ENCODE measurements around the gene MUCL3.
"Not testable (repeated sequence)": the region's sequence is repeated elsewhere in the genome, so short reads cannot be mapped to it uniquely, and the experiment has no call there.

MUCL3 gene

GRCh38 chr6:30988209-30988825 is 47.5 kb downstream of the MUCL3 start:
- no peak for DNase-seq

GRCh38 chr6:30990422-30991086 is 49.8 kb downstream of the MUCL3 start:
- no peak for DNase-seq

- DNase-seq, result no peak
Measured at GRCh38 chr6:30991891-30992290, 51.1 kb downstream of the MUCL3 start.

- no peak for DNase-seq
Measured at GRCh38 chr6:30997301-30997700, 56.5 kb downstream of the MUCL3 start.

GRCh38 chr6:30998785-30999184 is 58.0 kb downstream of the MUCL3 start:
- no peak for DNase-seq

- not testable (repeated sequence) for DNase-seq
Measured at GRCh38 chr6:31000067-31000860, 59.5 kb downstream of the MUCL3 start.

GRCh38 chr6:31001281-31001888 is 60.6 kb downstream of the MUCL3 start:
- DNase-seq, result no peak

- no peak for DNase-seq
Measured at GRCh38 chr6:31002471-31002870, 61.7 kb downstream of the MUCL3 start.
